Kidney epithelial cell (primary cell): ENCODE results near the gene CPN2. TPM values are rescaled to one million over a fixed set of nuclear protein-coding genes. Genes with fewer than 3 reads are reported as not detected.

ENCODE experiments used
- DNase-seq: peaks from one replicate; pipeline ENCODE4 v3.0.0-alpha.2; 2010; ENCODE audit warnings: low read depth
- H3K27me3 ChIP-seq: 2 replicates; pipeline ENCODE4 v1.6.0; 2011; ENCODE audit warnings: low read length; ENCODE audit not compliant: control insufficient read depth, insufficient read depth
- H3K36me3 ChIP-seq: 2 replicates; pipeline ENCODE4 v1.5.1; 2011; ENCODE audit warnings: low read length; ENCODE audit not compliant: control insufficient read depth, insufficient read depth
- H3K4me3 ChIP-seq: 2 replicates; pipeline ENCODE4 v1.5.1; 2011; ENCODE audit warnings: low read depth, mild to moderate bottlenecking, control low read depth, low read length
- total RNA-seq: library from RNA; depleted of rRNA; stranded (reverse); fragments of >200 nt; gene quantifications from 2 replicates; pipeline ENCODE4 v1.2.3, GENCODE V29; 2015
- TF ChIP-seq, protein P1 (sequence below): IDR thresholded peaks from 2 replicates; pipeline ENCODE4 v1.5.1; 2011; ENCODE audit warnings: mild to moderate bottlenecking, moderate library complexity, low read length, control low read depth, inconsistent platforms; ENCODE audit not compliant: insufficient read depth, poor library complexity, severe bottlenecking

CPN2 gene, protein sequence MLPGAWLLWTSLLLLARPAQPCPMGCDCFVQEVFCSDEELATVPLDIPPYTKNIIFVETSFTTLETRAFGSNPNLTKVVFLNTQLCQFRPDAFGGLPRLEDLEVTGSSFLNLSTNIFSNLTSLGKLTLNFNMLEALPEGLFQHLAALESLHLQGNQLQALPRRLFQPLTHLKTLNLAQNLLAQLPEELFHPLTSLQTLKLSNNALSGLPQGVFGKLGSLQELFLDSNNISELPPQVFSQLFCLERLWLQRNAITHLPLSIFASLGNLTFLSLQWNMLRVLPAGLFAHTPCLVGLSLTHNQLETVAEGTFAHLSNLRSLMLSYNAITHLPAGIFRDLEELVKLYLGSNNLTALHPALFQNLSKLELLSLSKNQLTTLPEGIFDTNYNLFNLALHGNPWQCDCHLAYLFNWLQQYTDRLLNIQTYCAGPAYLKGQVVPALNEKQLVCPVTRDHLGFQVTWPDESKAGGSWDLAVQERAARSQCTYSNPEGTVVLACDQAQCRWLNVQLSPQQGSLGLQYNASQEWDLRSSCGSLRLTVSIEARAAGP
- not detected in 2 replicates for total RNA-seq

GRCh38 chr3:194351080-194351672 is at the start of gene CPN2:
Gene CPN2, minus strand, starts transcription at chr3:194351328. Its CDS starts 8,626 bp downstream, at chr3:194342702.
- Histone ChIP-seq H3K4me3 (no peak within 1 kb of the TSS), H3K27me3 (peaks cover 3% of the 10 kb centered on the region), H3K36me3 (no peaks in the 10 kb centered on the region)
- TF ChIP-seq, protein P1, sequence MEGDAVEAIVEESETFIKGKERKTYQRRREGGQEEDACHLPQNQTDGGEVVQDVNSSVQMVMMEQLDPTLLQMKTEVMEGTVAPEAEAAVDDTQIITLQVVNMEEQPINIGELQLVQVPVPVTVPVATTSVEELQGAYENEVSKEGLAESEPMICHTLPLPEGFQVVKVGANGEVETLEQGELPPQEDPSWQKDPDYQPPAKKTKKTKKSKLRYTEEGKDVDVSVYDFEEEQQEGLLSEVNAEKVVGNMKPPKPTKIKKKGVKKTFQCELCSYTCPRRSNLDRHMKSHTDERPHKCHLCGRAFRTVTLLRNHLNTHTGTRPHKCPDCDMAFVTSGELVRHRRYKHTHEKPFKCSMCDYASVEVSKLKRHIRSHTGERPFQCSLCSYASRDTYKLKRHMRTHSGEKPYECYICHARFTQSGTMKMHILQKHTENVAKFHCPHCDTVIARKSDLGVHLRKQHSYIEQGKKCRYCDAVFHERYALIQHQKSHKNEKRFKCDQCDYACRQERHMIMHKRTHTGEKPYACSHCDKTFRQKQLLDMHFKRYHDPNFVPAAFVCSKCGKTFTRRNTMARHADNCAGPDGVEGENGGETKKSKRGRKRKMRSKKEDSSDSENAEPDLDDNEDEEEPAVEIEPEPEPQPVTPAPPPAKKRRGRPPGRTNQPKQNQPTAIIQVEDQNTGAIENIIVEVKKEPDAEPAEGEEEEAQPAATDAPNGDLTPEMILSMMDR, result no peak
- DNase-seq, result no peak

GRCh38 chr3:194399874-194400411 is 48.8 kb upstream of the CPN2 start:
- no peaks in the 10 kb centered on the region for H3K36me3 ChIP-seq
- H3K27me3 ChIP-seq, result peaks cover 26% of the 10 kb centered on the region

GRCh38 chr3:194399166-194399565 is 48.0 kb upstream of the CPN2 start, which contains the start of gene GP5:
Gene GP5, minus strand, starts transcription at chr3:194399266. Its CDS starts 984 bp downstream, at chr3:194398282.
- no peak for DNase-seq
- H3K36me3 ChIP-seq, result no peaks in the 10 kb centered on the region
- TF ChIP-seq, protein P1, result no peak
- peaks cover 26% of the 10 kb centered on the region for H3K27me3 ChIP-seq
- no peak within 1 kb of the TSS for H3K4me3 ChIP-seq

More at GRCh38 chr3:194399874-194400411, 48.8 kb upstream of the CPN2 start:
- DNase-seq, result no peak
- H3K4me3 ChIP-seq, result no peak overlapping the region
- TF ChIP-seq, protein P1, result no peak

- Histone ChIP-seq H3K27me3 (peaks cover 26% of the 10 kb centered on the region), H3K4me3 (no peak overlapping the region), H3K36me3 (no peaks in the 10 kb centered on the region)
- no peak for DNase-seq
- TF ChIP-seq, protein P1, result no peak
These were observed 46.7 kb upstream of the CPN2 start for GRCh38 chr3:194397757-194398312.

GRCh38 chr3:194396859-194397756 is 46.0 kb upstream of the CPN2 start:
- no peak for DNase-seq
- Histone ChIP-seq H3K36me3 (no peaks in the 10 kb centered on the region), H3K4me3 (no peak overlapping the region), H3K27me3 (peaks cover 26% of the 10 kb centered on the region)
- TF ChIP-seq, protein P1, result no peak
